Activated naive CD4-positive, alpha-beta T cell treated with anti-CD3 and anti-CD28 coated beads for 36 hours (primary cell): ENCODE measurements around the gene CADPS2. TPM values are rescaled to one million over a fixed set of nuclear protein-coding genes. Genes with fewer than 3 reads are reported as not detected.

ENCODE experiments used
- CTCF ChIA-PET: fragments of 350-600 bp; sonication (Branson Sonifier 250); formaldehyde crosslinking; loops from one replicate; lab custom pipeline; 2021; ENCODE audit warnings: antibody characterized with exemption; lab: Charles Lee
- DNase-seq: peaks from one replicate; pipeline ENCODE4 v3.0.0-alpha.2; 2020
- H3K27ac Mint-ChIP-seq: one replicate; pipeline ENCODE4 v1.8.0; 2021; ENCODE audit warnings: mild to moderate bottlenecking, mixed read lengths
- H3K27me3 Mint-ChIP-seq: one replicate; pipeline ENCODE4 v1.8.0; 2021; ENCODE audit warnings: low read depth, mixed read lengths
- H3K36me3 Mint-ChIP-seq: one replicate; pipeline ENCODE4 v1.8.0; 2021; ENCODE audit warnings: low read depth, mixed read lengths
- H3K4me1 Mint-ChIP-seq: one replicate; pipeline ENCODE4 v1.8.0; 2021; ENCODE audit warnings: low read depth, mixed read lengths
- H3K4me3 Mint-ChIP-seq: one replicate; pipeline ENCODE4 v1.8.0; 2021; ENCODE audit warnings: mild to moderate bottlenecking, moderate library complexity, mixed read lengths
- H3K9me3 Mint-ChIP-seq: one replicate; pipeline ENCODE4 v1.8.0; 2021; ENCODE audit warnings: mixed read lengths
- intact Hi-C: fragments of 100-400 bp; cut with micrococcal nuclease; formaldehyde crosslinking; loops from one replicate; pipeline ENCODE4 v1.15.1; 2023
- total RNA-seq, 2 experiments: library from RNA; stranded (reverse); gene quantifications; one replicate each; pipeline ENCODE4 v1.2.3, GENCODE V29; 2021

Gene CADPS2
- total RNA-seq, 2 experiments from 2014 or later: not detected

- Mint-ChIP-seq H3K4me3 (no peak overlapping the region), H3K4me1 (no peaks in the 10 kb centered on the region), H3K9me3 (no peaks in the 10 kb centered on the region), H3K27me3 (no peaks in the 10 kb centered on the region), H3K27ac (no peak overlapping the region), H3K36me3 (no peaks in the 10 kb centered on the region)
- no peak for DNase-seq
- intact Hi-C loops: no loop called here
- CTCF ChIA-PET: no interaction called here
Measured at GRCh38 chr7:122549578-122549977, 336.7 kb downstream of the CADPS2 start.

DNA sequence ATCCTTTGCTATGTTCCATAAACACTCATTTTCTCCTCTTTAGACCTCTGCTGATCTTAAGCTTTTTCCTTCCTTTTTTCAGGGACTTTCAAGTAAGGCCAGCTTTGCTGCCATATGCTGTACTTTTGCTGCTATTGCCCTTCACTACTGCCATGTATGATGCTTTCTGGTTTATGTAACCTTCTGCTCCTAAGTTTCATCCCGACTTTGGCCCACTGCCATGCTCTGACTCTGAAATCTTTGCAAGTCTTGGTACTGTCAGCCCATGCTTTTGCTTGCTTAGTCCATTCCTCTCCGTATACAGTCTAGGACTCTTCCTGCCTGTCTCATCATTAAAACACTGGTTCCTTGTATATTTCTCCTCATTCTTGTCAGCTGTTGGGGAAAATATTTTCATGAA lies 339.8 kb downstream of the CADPS2 start:
- H3K4me1 Mint-ChIP-seq: no peaks in the 10 kb centered on the region
- H3K36me3 Mint-ChIP-seq: no peaks in the 10 kb centered on the region
- no peak overlapping the region for H3K27ac Mint-ChIP-seq
- DNase-seq: no peak
- intact Hi-C loops: no loop called here
- H3K27me3 Mint-ChIP-seq: no peaks in the 10 kb centered on the region
- CTCF ChIA-PET: no interaction called here
- no peaks in the 10 kb centered on the region for H3K9me3 Mint-ChIP-seq
- no peak overlapping the region for H3K4me3 Mint-ChIP-seq

GRCh38 chr7:122544463-122544862 lies 341.8 kb downstream of the CADPS2 start:
- CTCF ChIA-PET: no interaction called here
- no peaks in the 10 kb centered on the region for H3K4me1 Mint-ChIP-seq
- intact Hi-C loops: no loop called here

DNA sequence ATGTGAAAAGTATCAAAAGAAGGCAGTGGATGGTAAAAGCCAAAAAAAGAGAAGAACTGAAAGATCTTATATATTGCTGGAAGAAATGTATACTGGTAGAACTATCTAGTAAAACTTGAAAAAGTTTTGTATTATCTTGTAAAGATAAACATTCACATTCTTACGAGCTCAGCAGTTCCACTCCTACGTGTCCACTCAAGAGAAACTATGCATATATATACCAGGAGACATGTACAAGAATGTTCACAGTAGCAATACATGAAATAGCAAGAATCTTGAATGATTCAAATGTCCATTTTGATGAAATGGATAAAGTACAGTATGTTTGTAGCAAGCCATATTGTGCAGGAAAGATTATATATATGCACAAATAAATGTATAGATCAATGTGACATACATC lies 342.4 kb downstream of the CADPS2 start:
- Mint-ChIP-seq H3K36me3 (no peaks in the 10 kb centered on the region), H3K27me3 (no peaks in the 10 kb centered on the region), H3K4me1 (no peaks in the 10 kb centered on the region), H3K9me3 (no peaks in the 10 kb centered on the region), H3K4me3 (no peak overlapping the region), H3K27ac (no peak overlapping the region)
- CTCF ChIA-PET: interaction anchor here (0.7 kb wide), 1 partner anchor 1241 kb away, joined by 3 read pairs; no protein-coding TSS in a partner anchor
- intact Hi-C loops: no loop called here
- DNase-seq: no peak

More at GRCh38 chr7:122544463-122544862, 341.8 kb downstream of the CADPS2 start:
- no peaks in the 10 kb centered on the region for H3K9me3 Mint-ChIP-seq
- H3K27ac Mint-ChIP-seq: no peak overlapping the region
- H3K4me3 Mint-ChIP-seq: no peak overlapping the region
- no peaks in the 10 kb centered on the region for H3K36me3 Mint-ChIP-seq
- no peaks in the 10 kb centered on the region for H3K27me3 Mint-ChIP-seq
- no peak for DNase-seq

DNA sequence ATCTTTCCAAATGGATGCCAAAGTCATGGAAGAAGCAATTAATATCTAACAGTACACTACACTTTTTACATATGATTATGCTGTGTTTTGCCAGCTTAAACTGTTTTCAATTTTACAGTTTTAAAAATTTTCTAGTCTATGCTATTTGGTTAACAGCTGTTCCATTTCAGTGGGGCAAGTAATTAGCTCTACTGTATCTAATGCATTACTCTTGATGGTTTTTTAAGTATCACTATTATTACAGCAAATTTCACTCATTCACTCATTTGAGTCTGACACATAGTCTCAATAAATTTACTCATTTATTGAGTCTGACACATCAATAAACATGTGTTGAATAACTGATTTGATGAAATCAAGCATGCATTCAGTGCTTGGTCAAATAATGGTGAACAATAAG lies 343.1 kb downstream of the CADPS2 start:
- intact Hi-C loops: no loop called here

GRCh38 chr7:122535086-122535485 lies 351.2 kb downstream of the CADPS2 start:
- intact Hi-C loops: no loop called here
- Mint-ChIP-seq H3K27me3 (no peaks in the 10 kb centered on the region), H3K4me1 (no peaks in the 10 kb centered on the region), H3K4me3 (no peak overlapping the region), H3K36me3 (no peaks in the 10 kb centered on the region), H3K9me3 (no peaks in the 10 kb centered on the region), H3K27ac (no peak overlapping the region)
- no peak for DNase-seq
- CTCF ChIA-PET: no interaction called here

More for the DNA sequence above, 343.1 kb downstream of the CADPS2 start:
- H3K27ac Mint-ChIP-seq: no peak overlapping the region
- no peak overlapping the region for H3K4me3 Mint-ChIP-seq
- H3K9me3 Mint-ChIP-seq: no peaks in the 10 kb centered on the region
- no peaks in the 10 kb centered on the region for H3K36me3 Mint-ChIP-seq
- CTCF ChIA-PET: interaction anchor here (0.7 kb wide), 1 partner anchor 1241 kb away, joined by 3 read pairs; no protein-coding TSS in a partner anchor
- H3K4me1 Mint-ChIP-seq: no peaks in the 10 kb centered on the region
- no peak for DNase-seq
- no peaks in the 10 kb centered on the region for H3K27me3 Mint-ChIP-seq

DNA sequence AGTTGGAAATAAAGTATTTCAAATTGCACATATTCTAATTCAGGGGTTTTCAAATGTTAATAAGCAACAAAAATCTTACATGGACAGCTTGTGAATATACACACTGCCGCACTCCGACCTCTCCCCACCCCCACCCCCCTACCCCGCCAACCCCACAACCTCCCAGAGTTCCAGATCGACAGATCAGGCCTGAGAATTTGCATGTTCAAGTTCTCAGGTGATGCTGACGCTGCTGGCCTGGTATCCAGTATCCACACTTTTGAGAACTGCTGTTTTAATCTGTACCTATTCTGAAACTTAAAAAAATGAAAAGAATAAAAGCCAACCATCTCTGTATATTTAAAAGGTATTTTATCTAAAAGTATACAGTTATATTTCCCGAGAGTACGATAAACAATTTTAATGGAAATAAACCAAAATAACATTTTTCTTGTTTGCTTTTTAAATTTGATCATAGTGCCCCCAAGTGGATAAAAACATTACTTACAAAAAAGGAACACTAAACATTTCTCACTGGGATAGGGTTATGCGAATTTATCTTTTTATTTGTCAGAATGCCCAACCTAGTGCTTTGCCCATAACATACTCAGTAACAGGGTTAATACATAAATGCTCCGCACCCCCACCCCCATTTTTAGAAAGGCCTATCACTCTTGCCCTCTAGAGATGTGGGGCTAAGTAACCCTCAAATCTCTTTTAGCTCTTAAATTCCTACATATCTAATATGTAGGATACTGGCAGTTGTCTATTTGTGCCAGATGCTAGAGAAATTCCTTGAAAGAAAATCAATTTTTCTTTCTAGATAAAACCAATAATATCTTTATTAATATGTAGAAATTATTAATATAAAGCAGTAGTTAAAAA lies 353.6 kb downstream of the CADPS2 start:
- no peak for DNase-seq
- Mint-ChIP-seq H3K4me1 (no peaks in the 10 kb centered on the region), H3K27me3 (no peaks in the 10 kb centered on the region), H3K4me3 (no peak overlapping the region), H3K9me3 (no peaks in the 10 kb centered on the region), H3K36me3 (no peaks in the 10 kb centered on the region), H3K27ac (no peak overlapping the region)
- intact Hi-C loops: no loop called here
- CTCF ChIA-PET: interaction anchor here (0.9 to 1.5 kb wide), 2 partner anchors 267 to 439 kb away, joined by 3 to 4 read pairs; no protein-coding TSS in a partner anchor

DNA sequence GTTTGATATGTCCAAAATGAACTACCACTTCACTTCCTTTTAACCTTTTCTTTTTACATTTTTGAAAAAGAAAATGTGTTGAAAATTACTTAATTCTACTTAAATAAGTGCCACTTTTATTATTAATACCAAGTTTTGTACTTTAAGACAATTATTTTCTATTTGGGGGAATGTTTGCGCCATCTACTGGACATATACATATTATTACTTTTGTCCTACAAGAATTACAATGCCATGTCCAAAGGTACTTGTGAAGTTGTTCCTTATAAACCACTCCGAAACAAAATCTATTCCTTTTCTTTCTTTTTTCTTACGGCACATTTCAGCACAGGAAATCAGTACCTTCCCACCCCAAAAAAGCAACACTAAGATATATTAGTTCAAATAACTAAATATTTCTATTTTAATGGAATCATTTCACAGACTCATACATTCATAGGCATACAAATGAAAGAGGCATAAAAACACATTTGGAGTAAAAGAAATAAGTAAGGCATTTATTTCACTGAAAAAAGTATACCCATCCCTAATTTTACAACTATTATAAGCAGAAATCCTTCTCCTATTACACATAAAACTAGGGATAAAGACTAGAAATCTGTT lies 357.3 kb downstream of the CADPS2 start:
- H3K27me3 Mint-ChIP-seq: no peaks in the 10 kb centered on the region
- intact Hi-C loops: loop anchor here (1.0 to 10.0 kb wide), 3 partner anchors 310 to 514 kb away; no protein-coding TSS in a partner anchor
- DNase-seq: no peak
- CTCF ChIA-PET: interaction anchor here (0.5 to 0.8 kb wide), 2 partner anchors 8 to 12 kb away, joined by 3 to 4 read pairs; no protein-coding TSS in a partner anchor
- no peak overlapping the region for H3K27ac Mint-ChIP-seq
- no peaks in the 10 kb centered on the region for H3K4me1 Mint-ChIP-seq
- no peaks in the 10 kb centered on the region for H3K9me3 Mint-ChIP-seq
- H3K4me3 Mint-ChIP-seq: no peak overlapping the region
- no peaks in the 10 kb centered on the region for H3K36me3 Mint-ChIP-seq

GRCh38 chr7:122525355-122525754 lies 360.9 kb downstream of the CADPS2 start:
- Mint-ChIP-seq H3K9me3 (no peaks in the 10 kb centered on the region), H3K27me3 (no peaks in the 10 kb centered on the region), H3K4me3 (no peak overlapping the region), H3K36me3 (no peaks in the 10 kb centered on the region), H3K4me1 (no peaks in the 10 kb centered on the region), H3K27ac (no peak overlapping the region)
- no peak for DNase-seq
- intact Hi-C loops: loop anchor here (10.0 kb wide), 1 partner anchor 511 kb away; no protein-coding TSS in a partner anchor
- CTCF ChIA-PET: no interaction called here

DNA sequence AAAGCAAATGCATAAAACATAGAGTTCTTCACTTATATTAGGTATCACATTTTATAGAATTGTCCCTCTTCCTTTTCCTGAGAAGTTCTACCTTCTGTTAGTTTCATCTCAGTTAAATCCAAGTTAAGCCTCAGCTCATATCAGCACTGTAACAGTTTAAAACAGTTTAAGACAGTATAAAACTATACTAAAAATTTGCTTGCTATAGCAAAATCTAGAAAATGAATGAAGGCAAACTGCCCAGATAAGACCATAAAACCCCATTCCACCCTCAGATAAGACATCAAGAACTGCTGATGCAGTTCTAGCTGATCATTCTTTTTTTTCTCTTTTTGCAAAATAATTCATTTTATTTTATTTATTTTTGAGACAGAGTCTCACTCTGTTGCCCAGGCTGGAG lies 364.5 kb downstream of the CADPS2 start:
- no peak overlapping the region for H3K27ac Mint-ChIP-seq
- intact Hi-C loops: loop anchor here (10.0 kb wide), 1 partner anchor 507 kb away; no protein-coding TSS in a partner anchor
- CTCF ChIA-PET: no interaction called here
- H3K9me3 Mint-ChIP-seq: peaks cover 2% of the 10 kb centered on the region
- H3K27me3 Mint-ChIP-seq: no peaks in the 10 kb centered on the region
- no peak overlapping the region for H3K4me3 Mint-ChIP-seq
- no peaks in the 10 kb centered on the region for H3K4me1 Mint-ChIP-seq
- no peaks in the 10 kb centered on the region for H3K36me3 Mint-ChIP-seq
- DNase-seq: no peak

- Mint-ChIP-seq H3K4me1 (no peaks in the 10 kb centered on the region), H3K27ac (no peak overlapping the region), H3K27me3 (no peaks in the 10 kb centered on the region), H3K4me3 (no peak overlapping the region), H3K36me3 (no peaks in the 10 kb centered on the region), H3K9me3 (peaks cover 2% of the 10 kb centered on the region)
- CTCF ChIA-PET: no interaction called here
- no peak for DNase-seq
- intact Hi-C loops: loop anchor here (10.0 kb wide), 1 partner anchor 506 kb away; no protein-coding TSS in a partner anchor
Measured at GRCh38 chr7:122520971-122521555, 365.2 kb downstream of the CADPS2 start.

DNA sequence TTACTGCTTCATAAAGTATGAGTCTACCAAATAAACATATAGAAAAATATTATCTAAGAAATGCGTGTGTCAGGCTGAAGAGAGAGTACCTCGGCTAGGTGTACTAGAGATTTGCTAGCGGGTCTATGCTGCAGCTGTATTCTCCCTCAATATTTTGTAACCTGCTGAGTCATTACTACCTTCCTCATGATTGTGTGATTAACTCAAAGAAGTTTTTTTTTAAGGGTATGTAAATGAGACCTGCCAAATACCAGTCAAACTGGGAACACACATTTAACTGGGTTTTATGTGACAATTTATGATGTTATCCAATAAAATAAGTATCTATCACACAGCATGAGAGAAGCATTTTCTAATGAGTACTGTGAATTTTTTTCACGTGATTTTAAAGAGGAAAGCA lies 367.8 kb downstream of the CADPS2 start:
- no peaks in the 10 kb centered on the region for H3K4me1 Mint-ChIP-seq
- no peaks in the 10 kb centered on the region for H3K27me3 Mint-ChIP-seq
- no peak overlapping the region for H3K27ac Mint-ChIP-seq
- DNase-seq: no peak
- no peak overlapping the region for H3K4me3 Mint-ChIP-seq
- intact Hi-C loops: no loop called here
- H3K9me3 Mint-ChIP-seq: peaks cover 2% of the 10 kb centered on the region
- no peaks in the 10 kb centered on the region for H3K36me3 Mint-ChIP-seq
- CTCF ChIA-PET: no interaction called here
